Measurements from ENCODE around the gene DUSP22.

DNA sequence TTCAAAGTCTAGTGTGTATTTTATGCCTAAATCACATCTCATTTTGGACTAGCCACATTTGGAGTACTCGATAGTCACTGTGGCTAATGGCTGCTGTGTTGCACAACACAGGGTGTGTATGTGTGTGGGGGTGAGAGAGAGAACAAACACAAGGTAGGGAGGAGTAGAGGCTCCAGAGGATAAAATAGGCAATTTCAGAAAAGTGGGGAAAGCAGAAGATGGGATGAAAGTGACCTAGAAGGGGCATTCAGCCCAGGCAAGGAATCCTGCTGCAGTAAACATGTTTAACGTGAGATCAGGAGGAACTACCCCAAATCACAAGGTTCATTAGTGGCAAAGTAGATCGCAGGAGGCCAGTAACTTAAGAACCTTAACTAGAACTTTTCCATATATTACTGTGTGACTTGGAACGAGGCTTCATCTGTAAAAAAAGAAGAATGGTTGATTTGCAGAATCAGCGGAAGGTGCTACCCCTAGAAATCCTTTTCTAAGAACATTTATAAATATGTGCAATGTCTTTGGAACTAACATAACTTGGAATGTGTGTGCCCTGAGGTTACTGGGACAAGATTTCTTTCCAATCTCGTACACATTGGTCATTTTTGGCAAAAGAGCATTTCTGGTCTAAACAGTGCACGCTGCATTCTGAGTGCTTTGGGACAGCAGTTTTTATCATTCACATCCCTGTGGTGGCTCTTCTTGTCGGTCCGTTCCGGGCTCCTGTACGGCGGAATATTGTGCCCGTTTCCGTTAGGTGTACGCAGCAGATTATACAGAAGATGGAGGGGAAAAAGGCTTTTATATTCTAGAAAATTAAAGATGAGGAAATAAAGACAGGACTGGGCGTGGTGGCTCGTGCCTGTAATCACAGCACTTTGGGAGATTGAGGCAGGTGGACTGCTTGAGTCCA is 2.6 kb downstream of the DUSP22 start:
- TF ChIP-seq, protein P1, sequence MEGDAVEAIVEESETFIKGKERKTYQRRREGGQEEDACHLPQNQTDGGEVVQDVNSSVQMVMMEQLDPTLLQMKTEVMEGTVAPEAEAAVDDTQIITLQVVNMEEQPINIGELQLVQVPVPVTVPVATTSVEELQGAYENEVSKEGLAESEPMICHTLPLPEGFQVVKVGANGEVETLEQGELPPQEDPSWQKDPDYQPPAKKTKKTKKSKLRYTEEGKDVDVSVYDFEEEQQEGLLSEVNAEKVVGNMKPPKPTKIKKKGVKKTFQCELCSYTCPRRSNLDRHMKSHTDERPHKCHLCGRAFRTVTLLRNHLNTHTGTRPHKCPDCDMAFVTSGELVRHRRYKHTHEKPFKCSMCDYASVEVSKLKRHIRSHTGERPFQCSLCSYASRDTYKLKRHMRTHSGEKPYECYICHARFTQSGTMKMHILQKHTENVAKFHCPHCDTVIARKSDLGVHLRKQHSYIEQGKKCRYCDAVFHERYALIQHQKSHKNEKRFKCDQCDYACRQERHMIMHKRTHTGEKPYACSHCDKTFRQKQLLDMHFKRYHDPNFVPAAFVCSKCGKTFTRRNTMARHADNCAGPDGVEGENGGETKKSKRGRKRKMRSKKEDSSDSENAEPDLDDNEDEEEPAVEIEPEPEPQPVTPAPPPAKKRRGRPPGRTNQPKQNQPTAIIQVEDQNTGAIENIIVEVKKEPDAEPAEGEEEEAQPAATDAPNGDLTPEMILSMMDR (IDR thresholded peaks at IDR 0.05; ENCODE audit: poor library complexity) = no peak
- TF ChIP-seq EZH2 (IDR thresholded peaks at IDR 0.05; ENCODE audit: borderline replicate concordance) = no peak

All from hepatocyte (in vitro differentiated cells).